HG03432 (cell line): ENCODE measurements around the gene TMPRSS2.
A peak's percentile ranks its signal among the peaks of the same experiment; 100 is the strongest.

Experiments
- ATAC-seq: cut with Tn5 transposase; IDR thresholded peaks from one replicate; pipeline ENCODE4 v1.9.1; 2021; ENCODE audit warnings: mild to moderate bottlenecking, moderate library complexity; ENCODE audit not compliant: unreplicated experiment

TMPRSS2 gene

DNA sequence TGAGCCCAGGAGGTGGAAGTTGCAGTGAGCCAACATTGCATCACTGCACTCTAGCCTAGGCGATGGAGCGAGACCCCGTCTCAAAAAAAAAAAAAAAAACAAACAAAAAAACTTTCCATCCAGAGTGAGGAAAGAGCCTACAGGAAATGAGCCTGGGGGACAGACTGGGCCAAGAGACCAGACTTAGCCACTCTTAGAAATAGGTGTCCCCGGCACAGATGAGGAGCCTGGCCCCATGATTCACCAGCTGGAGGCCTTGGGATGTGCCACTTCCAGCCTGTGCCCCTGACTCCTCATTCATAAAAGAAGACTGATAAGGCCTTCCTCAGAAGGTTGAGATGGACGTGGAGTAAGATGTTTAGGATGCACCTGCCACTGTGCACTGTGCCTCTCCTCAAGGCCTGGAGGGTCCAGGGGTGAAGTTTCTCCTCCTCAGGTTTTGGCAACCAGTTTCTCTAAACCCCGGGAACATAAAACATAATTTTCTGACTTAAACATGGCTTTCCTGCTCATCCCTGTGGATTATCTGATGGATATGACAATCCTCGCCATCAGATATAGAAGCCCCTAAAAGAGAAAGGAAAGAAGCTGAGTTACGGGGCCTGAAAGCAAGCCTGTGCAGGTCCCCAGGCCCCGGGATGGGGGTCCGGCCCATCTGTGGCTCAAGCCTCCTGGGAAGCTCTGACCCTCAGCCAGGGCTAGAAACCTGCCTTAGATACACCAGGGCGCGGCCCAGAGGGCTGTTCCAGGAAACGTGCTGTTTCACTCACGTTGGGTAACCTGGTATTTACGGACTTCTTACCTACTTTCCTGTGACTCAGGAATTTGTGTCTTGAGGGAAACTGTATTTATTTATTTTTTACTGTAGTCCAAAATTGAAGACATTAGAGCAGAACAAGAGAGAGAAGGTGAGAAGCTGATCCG, 55.9 kb downstream of the TMPRSS2 start:
- no peak for ATAC-seq

DNA sequence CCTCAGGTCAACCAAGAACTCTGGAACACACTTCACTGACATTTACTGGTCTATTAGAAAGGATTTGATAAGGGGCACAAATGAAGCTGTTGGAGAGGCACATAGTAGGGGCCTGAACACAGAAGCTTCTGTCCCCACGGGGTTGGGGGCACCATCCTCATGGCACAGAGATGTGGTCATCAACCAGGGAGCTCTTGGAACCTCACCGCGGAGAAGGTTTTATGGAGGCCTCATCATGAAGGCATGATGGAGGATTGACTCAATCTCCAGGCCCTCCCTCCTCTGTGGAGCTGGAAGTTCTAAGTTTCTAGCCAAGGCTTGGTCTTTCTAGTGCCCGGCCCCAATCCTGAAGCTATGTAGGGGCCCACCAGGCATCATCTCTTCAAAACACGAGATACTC, 58.3 kb downstream of the TMPRSS2 start:
- no peak for ATAC-seq

DNA sequence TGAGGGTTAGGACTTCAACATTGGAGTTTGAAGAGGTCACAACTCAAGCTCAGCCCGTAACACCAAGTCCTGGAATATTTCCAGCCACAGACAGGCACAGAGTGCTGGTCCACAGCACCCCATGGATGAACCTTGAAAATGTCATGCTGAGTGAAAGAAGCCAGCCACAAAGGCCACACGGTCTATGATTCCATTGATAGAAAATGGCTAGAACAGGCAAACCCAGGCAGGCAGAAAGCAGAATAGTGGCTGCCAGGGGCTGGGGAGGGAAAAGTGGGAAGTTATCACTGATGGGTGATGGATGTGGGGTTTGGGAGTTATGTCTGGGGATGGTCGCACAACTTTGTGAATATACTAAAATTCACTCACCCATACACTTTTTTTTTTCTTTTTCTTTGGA, 60.6 kb downstream of the TMPRSS2 start:
- ATAC-seq = no peak

DNA sequence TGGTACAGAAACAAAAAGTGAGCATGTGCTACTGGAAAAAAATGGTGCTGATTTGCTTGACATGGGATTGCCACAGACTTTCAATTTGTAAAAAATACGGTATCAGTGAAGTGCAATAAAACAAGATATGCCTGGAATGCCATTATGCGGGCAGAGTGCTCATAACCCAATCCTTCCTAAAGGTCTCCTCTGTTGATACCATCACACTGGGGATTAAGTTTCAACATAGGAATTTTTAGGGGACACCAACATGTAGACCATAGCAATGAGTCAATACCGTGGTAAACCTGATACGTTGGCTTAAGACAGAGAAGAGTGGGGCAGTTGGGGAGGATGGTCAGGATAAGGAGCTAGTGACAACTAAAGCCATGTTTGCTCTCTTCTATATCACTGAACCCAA, 61.4 kb downstream of the TMPRSS2 start:
- no peak for ATAC-seq

DNA sequence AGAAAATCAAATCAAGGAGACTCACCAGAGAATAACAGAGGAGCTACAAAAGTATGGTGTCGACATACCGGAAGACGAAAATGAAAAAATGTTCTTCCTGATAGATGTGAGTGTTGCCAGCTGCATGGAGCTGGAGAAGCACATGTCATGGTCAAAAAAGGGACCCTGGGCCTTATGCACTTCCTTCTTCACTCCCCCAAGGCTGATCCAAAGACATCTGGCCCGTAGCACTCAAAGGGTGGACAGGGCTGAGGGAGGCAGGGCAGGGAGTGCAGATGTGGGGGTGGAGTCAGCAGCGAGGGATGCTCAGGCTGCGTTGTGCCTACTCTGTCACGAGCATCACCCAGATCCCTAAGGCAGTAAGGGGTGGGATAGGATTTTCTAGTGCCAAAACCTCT, 62.5 kb downstream of the TMPRSS2 start:
- no peak for ATAC-seq

DNA sequence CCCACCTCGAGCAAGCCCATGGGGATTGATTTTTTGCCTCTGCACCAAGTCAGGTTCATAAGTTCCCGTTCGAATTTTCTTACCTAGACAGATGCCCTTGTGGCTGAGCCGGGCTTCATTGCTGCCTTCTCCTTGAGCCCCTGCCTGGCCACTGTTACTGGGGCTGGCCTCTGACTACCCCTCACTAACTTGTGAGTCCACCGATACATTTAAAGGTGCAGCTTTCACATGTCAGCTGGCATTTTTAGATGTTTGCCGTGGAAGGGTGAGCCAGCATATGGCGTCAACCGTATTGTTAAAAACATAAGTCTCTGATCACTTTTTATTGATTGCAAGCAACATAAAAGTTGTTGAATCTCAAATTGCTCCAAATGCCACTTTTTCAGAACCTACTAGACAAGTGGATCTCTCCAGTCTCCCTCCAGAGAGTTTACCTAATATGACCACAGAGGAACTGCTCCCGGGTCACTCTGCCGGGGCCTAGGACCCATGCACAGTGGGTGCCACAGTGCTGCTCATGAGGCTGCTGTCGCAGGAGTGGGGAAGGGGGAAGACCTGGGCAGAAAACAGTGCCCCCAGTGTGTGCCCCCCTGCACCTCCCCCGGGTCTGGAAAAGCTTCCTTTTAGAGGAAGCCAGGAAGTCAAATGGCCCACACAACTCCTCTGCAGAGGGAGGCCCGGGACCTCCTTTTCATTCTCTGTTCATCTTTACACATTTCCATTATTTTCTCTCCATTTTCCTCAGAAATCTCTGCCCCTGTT, 63.1 kb downstream of the TMPRSS2 start:
- no peak for ATAC-seq

DNA sequence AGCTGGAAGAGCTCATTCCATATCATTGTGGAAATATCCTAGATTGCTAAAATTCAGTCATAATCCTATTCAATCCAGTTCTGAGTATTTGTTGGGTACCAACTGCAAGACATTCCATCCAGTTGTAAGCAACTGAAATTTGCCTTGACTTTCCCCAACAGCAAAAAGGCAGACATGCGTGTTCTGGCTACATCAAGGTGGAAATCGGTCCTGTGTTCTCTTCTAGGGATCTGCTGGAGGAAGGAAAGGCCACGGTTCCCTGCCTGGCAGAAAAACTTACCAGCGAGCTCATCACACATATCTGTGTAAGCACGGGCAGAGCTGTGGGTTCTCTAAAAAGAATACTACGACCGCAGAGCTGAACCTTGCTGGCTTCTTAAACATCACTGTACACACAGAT, 64.4 kb downstream of the TMPRSS2 start:
- no peak for ATAC-seq

DNA sequence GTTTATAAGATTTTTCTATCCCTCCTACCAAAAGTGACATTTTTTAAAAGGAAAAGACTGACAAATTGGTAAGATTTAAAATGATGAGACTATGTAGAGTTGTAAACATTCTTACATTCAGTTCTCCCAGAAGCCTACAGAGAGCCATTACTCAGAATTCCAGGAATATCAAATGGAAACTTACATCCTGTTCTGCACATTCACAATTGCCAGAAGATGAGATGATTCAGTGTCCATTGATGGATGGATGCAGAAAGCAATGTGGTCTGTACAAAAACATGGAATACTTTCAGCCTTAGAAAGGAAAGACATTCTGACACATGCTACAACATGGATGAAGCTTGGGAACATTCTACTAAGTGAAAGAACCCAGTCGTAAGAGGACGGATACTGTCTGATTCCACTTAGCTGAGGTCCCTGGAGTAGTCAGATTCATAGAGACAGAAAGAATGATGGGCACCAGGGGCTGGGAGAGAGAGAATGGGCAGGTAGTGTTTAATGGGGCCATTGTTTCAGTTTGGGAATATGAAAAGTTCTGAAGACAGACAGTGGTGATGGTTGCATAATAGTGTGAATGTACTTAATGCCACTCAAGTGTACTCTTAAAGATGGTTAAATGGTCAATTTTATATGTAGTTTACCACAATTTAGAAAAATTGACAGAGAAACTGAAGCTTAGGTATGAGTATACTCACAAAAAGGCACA, 65.3 kb downstream of the TMPRSS2 start:
- ATAC-seq = no peak

DNA sequence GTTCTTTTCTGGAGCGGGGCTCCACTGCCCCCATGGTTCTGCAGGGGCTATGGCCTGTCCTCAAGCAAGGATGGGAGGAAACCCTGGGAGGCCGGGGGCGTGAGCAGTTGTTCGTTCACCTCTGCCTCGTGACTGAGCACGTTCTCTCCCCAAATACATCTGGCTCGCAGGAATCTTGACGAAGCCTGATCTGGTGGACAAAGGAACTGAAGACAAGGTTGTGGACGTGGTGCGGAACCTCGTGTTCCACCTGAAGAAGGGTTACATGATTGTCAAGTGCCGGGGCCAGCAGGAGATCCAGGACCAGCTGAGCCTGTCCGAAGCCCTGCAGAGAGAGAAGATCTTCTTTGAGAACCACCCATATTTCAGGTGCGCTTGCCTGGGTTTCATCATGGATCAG, 66.4 kb downstream of the TMPRSS2 start:
- ATAC-seq = no peak

DNA sequence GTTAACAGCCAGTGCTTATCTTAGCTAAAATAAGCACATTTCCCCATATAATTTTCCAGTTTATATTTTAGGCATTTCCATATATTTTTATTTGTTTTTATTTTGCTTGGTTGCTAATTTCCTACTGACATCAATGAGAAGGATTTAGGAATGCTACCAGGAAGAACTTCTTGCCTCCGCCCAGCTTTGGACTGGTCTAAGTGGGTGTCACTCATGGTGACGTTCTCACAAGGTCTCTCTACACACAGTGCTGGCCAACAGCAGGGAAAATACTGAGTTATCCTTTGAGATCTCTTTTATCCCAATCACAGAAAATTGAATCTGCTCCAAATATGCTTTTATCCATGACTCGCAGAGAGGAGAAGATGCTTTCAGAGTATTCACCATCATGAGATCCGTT, 68.7 kb downstream of the TMPRSS2 start:
- no peak for ATAC-seq

DNA sequence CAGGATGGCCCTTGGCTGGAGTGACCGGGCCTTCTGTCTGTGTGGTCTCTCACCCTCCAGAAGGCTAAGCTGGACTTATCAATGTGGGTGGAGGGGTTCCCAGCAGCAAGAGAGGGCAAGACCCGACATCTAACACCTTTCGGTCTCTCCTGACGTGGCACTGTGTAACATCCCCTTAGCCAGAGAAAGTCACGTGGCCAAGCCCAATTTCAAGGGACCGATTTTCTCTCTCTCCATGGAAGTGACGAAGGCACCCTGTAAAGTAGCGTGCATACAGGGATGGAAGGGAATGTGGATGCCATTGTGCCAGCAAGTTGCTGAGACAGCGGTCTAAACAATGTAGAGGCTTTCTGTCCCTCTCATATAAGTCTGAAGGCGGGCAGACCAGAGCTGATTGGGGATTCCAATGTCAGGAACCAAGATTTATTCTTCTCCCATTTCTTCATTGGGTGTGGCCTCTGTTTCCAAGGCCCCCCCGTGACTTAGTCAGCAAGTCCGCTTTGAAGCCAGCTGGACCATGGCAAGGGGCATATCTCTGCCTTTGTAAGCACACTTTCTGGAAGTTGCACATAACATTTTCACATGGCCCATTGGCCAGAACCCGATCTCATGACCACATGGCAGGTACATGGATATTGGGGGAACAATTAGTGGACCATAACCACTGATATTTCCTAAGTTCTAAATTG, 69.4 kb downstream of the TMPRSS2 start:
- ATAC-seq = no peak

DNA sequence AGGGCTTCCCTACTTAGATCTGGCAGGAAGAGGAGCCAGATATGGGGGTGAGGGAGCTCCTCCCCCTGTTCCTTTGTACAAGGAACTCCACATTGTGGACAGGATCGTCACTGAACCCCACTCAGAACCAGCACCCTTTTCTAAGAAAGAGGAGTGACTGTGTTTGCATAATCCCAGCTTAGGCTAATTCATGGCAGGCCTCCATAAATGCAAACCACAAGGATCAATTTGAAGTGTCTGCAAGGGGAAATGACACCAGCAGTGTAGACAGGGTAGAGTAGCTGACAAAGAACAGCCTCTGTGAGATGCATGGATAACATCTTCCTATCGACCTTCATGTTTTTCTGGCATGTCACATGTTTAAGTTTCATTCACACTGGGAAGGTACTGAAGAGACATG, 70.2 kb downstream of the TMPRSS2 start:
- ATAC-seq = no peak

DNA sequence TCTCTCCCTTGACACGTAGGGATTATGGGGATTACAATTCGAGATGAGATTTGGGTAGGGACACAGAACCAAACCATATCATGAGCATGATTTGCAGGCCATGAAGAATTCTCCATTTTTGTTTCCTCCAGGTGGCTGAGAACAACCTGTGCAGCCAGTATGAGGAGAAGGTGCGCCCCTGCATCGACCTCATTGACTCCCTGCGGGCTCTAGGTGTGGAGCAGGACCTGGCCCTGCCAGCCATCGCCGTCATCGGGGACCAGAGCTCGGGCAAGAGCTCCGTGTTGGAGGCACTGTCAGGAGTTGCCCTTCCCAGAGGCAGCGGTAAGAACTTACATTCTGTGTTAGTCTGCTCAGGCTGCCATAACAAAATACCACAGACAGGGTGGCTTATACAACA, 72.3 kb downstream of the TMPRSS2 start:
- ATAC-seq = no peak

DNA sequence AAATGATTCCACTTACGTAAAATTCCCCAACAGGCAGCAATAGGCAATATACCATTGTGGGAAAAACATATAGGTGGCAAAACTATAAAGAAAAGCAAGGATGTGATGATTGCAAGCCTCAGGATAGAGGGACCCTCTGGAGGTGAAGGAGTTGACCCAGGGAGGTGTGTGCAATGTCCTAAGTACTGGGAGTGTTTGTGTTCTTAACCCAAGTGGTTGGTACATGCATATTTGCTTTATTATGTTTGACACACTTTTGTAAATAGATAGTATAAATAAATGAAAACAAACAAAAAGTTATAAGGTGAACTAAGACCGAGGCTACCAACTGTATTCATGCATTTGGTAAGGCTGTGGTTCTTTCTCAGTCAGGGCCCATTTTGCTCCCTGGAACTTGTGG, 74.4 kb downstream of the TMPRSS2 start:
- ATAC-seq = no peak

DNA sequence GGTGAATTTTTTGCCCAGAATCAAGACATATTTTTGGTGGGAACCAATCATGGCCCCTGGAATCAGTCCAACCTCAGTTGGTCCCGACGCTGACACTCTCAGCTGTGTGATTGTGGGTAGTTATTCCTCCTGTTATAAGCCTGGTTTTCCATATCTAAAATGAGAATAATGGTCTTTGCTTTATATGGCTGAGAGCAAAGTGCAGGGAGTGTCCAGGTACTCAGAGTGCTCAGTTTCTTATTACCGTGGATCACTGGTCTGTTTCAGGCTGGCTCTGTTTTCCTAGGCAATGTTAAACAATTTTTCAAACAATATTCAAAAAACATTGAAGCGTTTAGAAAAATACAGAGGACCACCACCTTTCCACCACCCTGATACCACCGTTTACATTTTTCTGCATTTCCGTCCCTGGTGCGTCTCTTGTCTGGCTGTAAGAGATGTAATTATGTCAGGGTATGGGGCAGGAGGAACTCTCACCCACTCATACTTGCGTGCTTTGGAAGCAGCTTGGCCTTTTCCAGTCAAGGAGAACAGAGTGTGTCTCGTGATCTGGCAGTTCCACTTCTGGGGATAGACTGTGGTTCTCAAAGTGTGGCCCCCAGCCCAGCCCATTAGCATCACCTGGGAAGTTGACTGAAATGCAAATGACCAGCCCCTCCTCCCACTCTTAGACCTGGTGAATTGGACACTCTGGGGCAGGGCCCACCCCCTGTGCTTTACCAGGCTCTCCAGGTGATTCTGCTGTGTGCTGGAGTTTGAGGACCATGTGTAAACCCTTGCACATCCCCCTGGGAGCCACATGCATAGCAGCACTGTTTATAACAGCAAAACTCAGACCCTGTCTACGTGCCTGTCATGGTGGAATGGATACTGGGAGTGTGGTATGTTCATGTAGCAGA, 75.1 kb downstream of the TMPRSS2 start:
- ATAC-seq = no peak

DNA sequence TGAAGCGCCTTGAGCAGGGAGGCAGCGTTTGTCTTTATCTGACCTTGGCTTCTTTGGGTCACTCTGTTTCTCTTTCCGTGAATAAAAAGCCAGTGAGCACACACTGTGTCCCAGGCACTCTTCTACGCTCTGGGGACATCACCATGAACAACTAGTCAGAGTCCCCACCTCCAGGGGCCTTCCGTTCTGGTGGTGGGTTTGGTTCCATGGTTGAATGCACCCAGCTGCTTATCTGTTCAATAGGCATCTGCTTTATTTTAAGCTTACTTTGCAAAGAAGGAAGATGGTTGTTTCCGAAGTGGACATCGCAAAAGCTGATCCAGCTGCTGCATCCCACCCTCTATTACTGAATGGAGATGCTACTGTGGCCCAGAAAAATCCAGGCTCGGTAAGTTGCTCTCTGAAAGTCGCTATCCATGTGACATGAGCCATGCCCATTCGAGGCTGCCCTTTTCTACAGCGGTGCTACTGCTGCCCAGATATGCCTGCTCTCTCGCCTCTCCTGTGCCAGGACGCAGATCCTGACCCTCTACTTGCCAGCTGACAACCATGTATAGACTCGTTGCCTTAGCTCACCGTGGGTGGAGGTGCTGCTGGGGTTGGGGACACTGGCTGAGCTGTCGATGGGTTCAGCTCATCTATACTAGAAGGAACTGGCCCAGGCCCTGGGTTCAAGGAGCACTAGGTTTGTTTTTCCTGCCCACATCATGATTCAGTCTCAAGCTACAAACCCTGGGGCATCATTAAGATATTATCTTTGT, 76.0 kb downstream of the TMPRSS2 start:
- peak; percentile 83 for ATAC-seq

DNA sequence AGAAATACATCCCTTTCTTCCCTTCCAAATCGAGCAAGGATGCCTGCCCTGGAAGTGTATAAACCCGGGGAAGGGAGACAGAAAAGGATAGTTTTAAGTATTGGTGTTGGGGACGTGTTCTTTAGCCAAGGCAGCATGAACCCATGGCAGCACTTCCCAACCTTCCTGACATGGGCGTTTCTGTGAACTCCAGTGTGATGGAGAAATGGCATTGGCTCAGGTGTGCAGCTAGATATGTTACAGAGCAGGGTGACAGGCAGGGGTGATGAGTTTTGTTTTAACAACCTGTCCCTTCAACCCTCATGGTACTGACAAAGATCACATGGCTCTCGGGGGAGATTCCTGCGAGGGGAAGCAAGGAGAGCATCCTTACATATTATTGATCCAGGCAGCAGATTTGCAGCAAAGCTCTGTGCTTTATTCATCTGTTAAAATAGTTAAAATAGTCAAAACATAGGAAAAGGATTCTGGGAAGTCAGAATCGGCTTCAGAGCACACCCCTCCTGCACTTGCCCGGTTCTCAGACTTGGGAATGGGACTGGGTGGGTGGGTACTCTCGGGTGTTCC, 78.0 kb downstream of the TMPRSS2 start:
- ATAC-seq = no peak

DNA sequence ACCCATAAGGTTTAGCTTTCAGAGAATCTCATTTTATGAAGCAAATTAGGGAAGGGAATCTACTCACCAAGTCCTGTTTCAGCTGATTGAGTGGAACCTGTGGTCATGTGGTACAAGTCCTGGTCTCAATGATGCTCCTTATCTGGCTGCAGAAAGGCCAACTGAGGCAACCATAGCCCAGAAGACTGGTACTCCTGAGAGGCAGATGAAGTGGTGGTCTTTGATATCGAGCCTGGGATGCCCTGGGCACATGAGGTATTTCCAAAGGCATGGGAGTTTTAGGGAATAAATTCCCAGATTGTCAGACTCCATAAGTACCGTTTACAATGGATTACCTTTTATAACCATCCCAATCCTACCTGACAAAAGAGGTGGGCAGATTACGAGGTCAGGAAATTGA, 78.7 kb downstream of the TMPRSS2 start:
- ATAC-seq = no peak

DNA sequence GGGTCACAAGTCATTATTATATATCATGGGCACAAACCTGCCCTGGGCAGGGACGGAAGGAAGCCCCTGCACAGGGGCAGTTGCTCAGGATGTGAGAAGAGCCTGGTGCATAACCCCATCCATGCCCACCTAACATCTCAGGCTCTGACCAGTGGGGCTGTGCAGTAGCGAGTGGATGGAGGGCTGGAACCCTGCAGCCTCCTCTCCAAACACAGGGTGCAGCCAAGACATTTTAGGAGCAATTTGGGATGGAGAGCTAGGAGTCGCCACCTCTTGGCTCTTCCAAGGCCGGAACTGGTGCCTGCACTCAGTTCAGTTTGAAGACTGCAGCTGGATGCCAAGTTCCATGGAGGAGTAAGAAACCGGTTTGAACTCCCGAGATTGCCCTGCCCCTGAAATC, 79.1 kb downstream of the TMPRSS2 start:
- no peak for ATAC-seq
